ENCODE measurements around the gene ATF6.

ATF6 gene

DNA sequence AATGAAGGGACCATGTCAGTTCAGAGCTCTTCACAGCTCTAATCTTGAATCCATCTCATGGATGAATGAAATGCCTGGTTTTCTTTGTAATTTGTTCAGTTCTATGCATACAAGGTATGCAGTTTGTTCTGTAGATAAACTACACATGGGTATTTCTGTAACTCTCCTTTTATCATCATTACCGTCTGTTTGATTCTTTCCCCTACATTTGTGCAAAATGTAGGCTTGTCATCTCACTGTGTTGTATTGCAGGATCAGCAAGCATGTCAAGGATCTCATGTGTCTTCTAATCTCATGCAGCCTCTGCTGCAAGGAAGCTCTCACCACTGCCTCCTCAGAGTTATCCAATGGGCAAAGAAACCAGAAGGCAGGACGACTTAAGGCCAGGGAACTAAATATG is 178.3 kb downstream of the ATF6 start:
- Histone ChIP-seq H3K36me3 (ENCODE audit: insufficient read depth, low read length) (no peaks in the 10 kb centered on the region), H3K9me3 (ENCODE audit: insufficient read depth, low read depth, low read length) (no peaks in the 10 kb centered on the region), H3K27ac (ENCODE audit: low read depth, low read length) (no peak overlapping the region), H3K27me3 (ENCODE audit: insufficient read depth, low read length) (no peaks in the 10 kb centered on the region), H3K4me3 (ENCODE audit: low read length) (no peak overlapping the region), H3K4me1 (ENCODE audit: insufficient read depth, low read length) (peaks cover 16% of the 10 kb centered on the region), H3K9ac (ENCODE audit: low read depth, low read length) (no peak overlapping the region)
- 87% methylated on average over 2 of the region's 2 CpGs for WGBS

DNA sequence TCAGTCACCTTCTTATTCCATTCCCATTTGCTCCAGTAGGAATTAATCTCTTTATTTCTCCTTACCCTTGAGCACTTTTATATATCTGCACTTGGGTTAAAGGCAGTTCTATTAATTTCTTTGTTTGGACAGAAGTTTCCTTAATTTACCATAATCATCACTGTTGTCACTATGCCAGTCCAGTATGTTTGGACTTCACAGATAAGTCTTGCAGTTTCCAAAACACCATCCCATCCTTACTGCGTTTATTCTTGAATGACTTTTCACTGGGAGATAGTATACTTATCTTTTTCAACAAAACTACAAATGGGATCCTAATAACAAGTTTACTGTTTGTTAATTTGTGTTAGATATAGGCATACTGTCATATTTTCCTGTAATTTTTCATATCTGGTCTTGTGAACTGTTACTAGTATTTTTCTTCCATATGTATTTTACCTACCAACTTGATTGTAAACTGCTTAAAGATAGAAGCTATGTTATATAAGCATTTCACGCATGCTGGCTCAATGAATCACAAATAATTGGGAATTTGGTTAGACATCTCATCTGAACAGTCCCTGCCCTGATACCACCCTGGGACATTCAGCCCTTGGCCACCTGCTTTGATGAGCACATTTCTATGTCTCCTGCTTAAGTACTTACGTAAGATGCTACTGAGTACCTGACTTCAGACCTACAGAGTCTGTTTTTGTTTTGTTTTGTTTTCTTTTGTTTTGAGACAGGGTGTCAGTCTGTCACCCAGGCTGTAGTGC is 179.4 kb downstream of the ATF6 start:
- 93% methylated on average over 3 of the region's 3 CpGs for WGBS
- H3K4me1 ChIP-seq (ENCODE audit: insufficient read depth, low read length): peaks cover 16% of the 10 kb centered on the region

GRCh38 chr1:161946071-161946987 is 180.2 kb downstream of the ATF6 start:
- WGBS: 70% methylated on average over 5 of the region's 5 CpGs
- H3K9ac ChIP-seq (ENCODE audit: low read depth, low read length): no peak overlapping the region
- H3K4me3 ChIP-seq (ENCODE audit: low read length): no peak overlapping the region
- H3K9me3 ChIP-seq (ENCODE audit: insufficient read depth, low read depth, low read length): no peaks in the 10 kb centered on the region
- no peaks in the 10 kb centered on the region for H3K36me3 ChIP-seq (ENCODE audit: insufficient read depth, low read length)
- H3K27me3 ChIP-seq (ENCODE audit: insufficient read depth, low read length): no peaks in the 10 kb centered on the region
- H3K4me1 ChIP-seq (ENCODE audit: insufficient read depth, low read length): peaks cover 16% of the 10 kb centered on the region
- H3K27ac ChIP-seq (ENCODE audit: low read depth, low read length): no peak overlapping the region

More for the DNA sequence above, 179.4 kb downstream of the ATF6 start:
- Histone ChIP-seq H3K9ac (ENCODE audit: low read depth, low read length) (no peak overlapping the region), H3K36me3 (ENCODE audit: insufficient read depth, low read length) (no peaks in the 10 kb centered on the region), H3K27me3 (ENCODE audit: insufficient read depth, low read length) (no peaks in the 10 kb centered on the region), H3K27ac (ENCODE audit: low read depth, low read length) (no peak overlapping the region), H3K9me3 (ENCODE audit: insufficient read depth, low read depth, low read length) (no peaks in the 10 kb centered on the region), H3K4me3 (ENCODE audit: low read length) (no peak overlapping the region)

- H3K27me3 ChIP-seq (ENCODE audit: insufficient read depth, low read length): no peaks in the 10 kb centered on the region
- H3K27ac ChIP-seq (ENCODE audit: low read depth, low read length): no peak overlapping the region
- WGBS: 94% methylated on average over 4 of the region's 4 CpGs
- no peaks in the 10 kb centered on the region for H3K36me3 ChIP-seq (ENCODE audit: insufficient read depth, low read length)
- H3K4me3 ChIP-seq (ENCODE audit: low read length): no peak overlapping the region
- no peak overlapping the region for H3K9ac ChIP-seq (ENCODE audit: low read depth, low read length)
- no peaks in the 10 kb centered on the region for H3K9me3 ChIP-seq (ENCODE audit: insufficient read depth, low read depth, low read length)
- peaks cover 16% of the 10 kb centered on the region for H3K4me1 ChIP-seq (ENCODE audit: insufficient read depth, low read length)
Observed at GRCh38 chr1:161948435-161948834, 182.3 kb downstream of the ATF6 start.

GRCh38 chr1:161949548-161949947 is 183.4 kb downstream of the ATF6 start:
- Histone ChIP-seq H3K9me3 (ENCODE audit: insufficient read depth, low read depth, low read length) (no peaks in the 10 kb centered on the region), H3K27ac (ENCODE audit: low read depth, low read length) (no peak overlapping the region), H3K36me3 (ENCODE audit: insufficient read depth, low read length) (no peaks in the 10 kb centered on the region), H3K9ac (ENCODE audit: low read depth, low read length) (no peak overlapping the region), H3K27me3 (ENCODE audit: insufficient read depth, low read length) (no peaks in the 10 kb centered on the region), H3K4me3 (ENCODE audit: low read length) (no peak overlapping the region), H3K4me1 (ENCODE audit: insufficient read depth, low read length) (peaks cover 16% of the 10 kb centered on the region)
- WGBS: 93% methylated on average over 2 of the region's 2 CpGs

- WGBS: 90% methylated on average over 1 of the region's 1 CpG
- no peaks in the 10 kb centered on the region for H3K9me3 ChIP-seq (ENCODE audit: insufficient read depth, low read depth, low read length)
- no peaks in the 10 kb centered on the region for H3K27me3 ChIP-seq (ENCODE audit: insufficient read depth, low read length)
- H3K36me3 ChIP-seq (ENCODE audit: insufficient read depth, low read length): no peaks in the 10 kb centered on the region
- H3K9ac ChIP-seq (ENCODE audit: low read depth, low read length): no peak overlapping the region
- no peak overlapping the region for H3K4me3 ChIP-seq (ENCODE audit: low read length)
- H3K4me1 ChIP-seq (ENCODE audit: insufficient read depth, low read length): peaks cover 16% of the 10 kb centered on the region
- no peak overlapping the region for H3K27ac ChIP-seq (ENCODE audit: low read depth, low read length)
Observed at GRCh38 chr1:161950377-161950776, 184.3 kb downstream of the ATF6 start.

- H3K36me3 ChIP-seq (ENCODE audit: insufficient read depth, low read length): no peaks in the 10 kb centered on the region
- 85% methylated on average over 1 of the region's 1 CpG for WGBS
- no peak overlapping the region for H3K4me3 ChIP-seq (ENCODE audit: low read length)
- no peak overlapping the region for H3K27ac ChIP-seq (ENCODE audit: low read depth, low read length)
- no peaks in the 10 kb centered on the region for H3K9me3 ChIP-seq (ENCODE audit: insufficient read depth, low read depth, low read length)
- H3K4me1 ChIP-seq (ENCODE audit: insufficient read depth, low read length): peaks cover 4% of the 10 kb centered on the region
- no peaks in the 10 kb centered on the region for H3K27me3 ChIP-seq (ENCODE audit: insufficient read depth, low read length)
- H3K9ac ChIP-seq (ENCODE audit: low read depth, low read length): no peak overlapping the region
Observed at GRCh38 chr1:161951646-161952045, 185.5 kb downstream of the ATF6 start.

DNA sequence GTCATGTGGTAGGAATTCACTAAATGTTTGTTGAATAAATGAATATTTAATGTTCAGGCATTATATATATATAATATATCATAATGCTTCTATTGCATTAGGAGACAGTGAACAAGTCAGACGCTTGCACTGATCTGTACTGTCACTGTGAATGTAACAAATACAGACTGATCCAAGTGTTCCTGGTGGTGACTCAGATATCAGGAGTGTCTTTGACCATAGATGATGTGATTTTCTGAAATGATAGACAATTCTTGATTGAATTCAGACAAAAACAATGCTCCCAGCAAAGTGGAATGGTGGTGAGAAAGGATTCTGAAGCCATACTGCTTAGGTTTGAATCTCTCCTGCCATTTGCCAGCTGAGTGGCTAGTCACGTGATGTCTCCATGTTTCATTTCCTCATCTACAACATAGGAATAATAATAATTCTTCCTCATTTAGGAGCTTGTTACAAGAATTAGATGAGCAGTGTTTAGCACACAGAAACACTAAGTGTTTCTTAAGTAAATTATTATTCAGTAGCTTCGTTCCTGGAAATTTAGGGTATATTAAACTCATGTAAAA is 186.6 kb downstream of the ATF6 start:
- Histone ChIP-seq H3K9me3 (ENCODE audit: insufficient read depth, low read depth, low read length) (no peaks in the 10 kb centered on the region), H3K36me3 (ENCODE audit: insufficient read depth, low read length) (no peaks in the 10 kb centered on the region), H3K4me3 (ENCODE audit: low read length) (no peak overlapping the region), H3K4me1 (ENCODE audit: insufficient read depth, low read length) (peaks cover 3% of the 10 kb centered on the region; the same call in 1 of the 2 replicates), H3K27ac (ENCODE audit: low read depth, low read length) (no peak overlapping the region), H3K9ac (ENCODE audit: low read depth, low read length) (no peak overlapping the region), H3K27me3 (ENCODE audit: insufficient read depth, low read length) (no peaks in the 10 kb centered on the region)
- WGBS: 95% methylated on average over 2 of the region's 3 CpGs

DNA sequence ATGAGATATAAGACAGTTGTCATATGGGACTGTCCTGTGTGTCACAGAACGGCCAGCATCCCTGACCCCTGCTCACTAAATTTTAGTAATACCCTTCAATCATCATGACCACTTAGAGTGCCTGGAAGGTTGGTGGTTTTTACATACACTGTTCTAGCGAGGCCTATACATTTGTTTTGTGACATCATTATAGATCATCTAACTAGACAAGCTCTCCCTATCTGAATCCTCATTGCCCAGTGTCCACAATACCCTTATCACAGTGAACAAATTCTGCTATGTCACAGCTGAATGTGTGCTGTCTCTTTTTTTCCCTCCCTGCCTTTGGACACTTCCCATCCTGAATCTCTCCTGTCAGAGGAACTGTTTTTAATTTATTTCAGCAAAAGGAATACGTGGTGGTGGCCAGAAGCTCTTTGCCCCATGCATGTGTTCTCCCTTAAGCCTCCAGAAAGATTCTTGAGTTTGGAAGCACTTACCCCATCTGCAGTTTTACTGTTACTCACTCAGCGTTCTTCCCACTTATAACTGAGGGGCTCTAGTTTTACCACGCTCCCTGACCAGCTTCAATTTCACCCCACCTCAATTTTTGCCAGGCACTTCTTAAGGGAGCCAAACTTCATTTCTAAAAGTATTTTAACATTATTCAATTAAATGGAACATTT is 187.3 kb downstream of the ATF6 start:
- no peaks in the 10 kb centered on the region for H3K9me3 ChIP-seq (ENCODE audit: insufficient read depth, low read depth, low read length)
- no peaks in the 10 kb centered on the region for H3K36me3 ChIP-seq (ENCODE audit: insufficient read depth, low read length)
- peaks cover 3% of the 10 kb centered on the region; the same call in 1 of the 2 replicates for H3K4me1 ChIP-seq (ENCODE audit: insufficient read depth, low read length)
- no peak overlapping the region for H3K4me3 ChIP-seq (ENCODE audit: low read length)
- no peak overlapping the region for H3K9ac ChIP-seq (ENCODE audit: low read depth, low read length)
- H3K27me3 ChIP-seq (ENCODE audit: insufficient read depth, low read length): no peaks in the 10 kb centered on the region
- no peak overlapping the region for H3K27ac ChIP-seq (ENCODE audit: low read depth, low read length)
- 86% methylated on average over 5 of the region's 5 CpGs for WGBS

- no peak overlapping the region for H3K27ac ChIP-seq (ENCODE audit: low read depth, low read length)
- no peak overlapping the region for H3K9ac ChIP-seq (ENCODE audit: low read depth, low read length)
Observed at GRCh38 chr1:161954050-161954449, 187.9 kb downstream of the ATF6 start.

More at GRCh38 chr1:161954050-161954449, 187.9 kb downstream of the ATF6 start:
- WGBS: no CpG with 5 or more reads among the region's 2 CpGs
- peaks cover 3% of the 10 kb centered on the region; the same call in 1 of the 2 replicates for H3K4me1 ChIP-seq (ENCODE audit: insufficient read depth, low read length)
- peaks cover 3% of the 10 kb centered on the region; the same call in 1 of the 2 replicates for H3K36me3 ChIP-seq (ENCODE audit: insufficient read depth, low read length)
- H3K9me3 ChIP-seq (ENCODE audit: insufficient read depth, low read depth, low read length): no peaks in the 10 kb centered on the region
- no peaks in the 10 kb centered on the region for H3K27me3 ChIP-seq (ENCODE audit: insufficient read depth, low read length)
- H3K4me3 ChIP-seq (ENCODE audit: low read length): no peak overlapping the region
